Stimulated activated CD4-positive, alpha-beta T cell treated with anti-CD3 and anti-CD28 coated beads, Interleukin-4, amount 100 ng/mL, for 24 hours (primary cell): Measurements from ENCODE around the gene RAP1A.
A peak's percentile ranks its signal among the peaks of the same experiment; 100 is the strongest.

ENCODE experiments used
- DNase-seq: peaks from one replicate; pipeline ENCODE4 v3.0.0-alpha.2; 2020

RAP1A gene

GRCh38 chr1:111619635-111620440 is at the start of gene RAP1A:
TSS of gene RAP1A (plus strand) at chr1:111619789. CDS start at chr1:111691361, 71,572 bp downstream.
- peak; percentile 94 for DNase-seq

DNA sequence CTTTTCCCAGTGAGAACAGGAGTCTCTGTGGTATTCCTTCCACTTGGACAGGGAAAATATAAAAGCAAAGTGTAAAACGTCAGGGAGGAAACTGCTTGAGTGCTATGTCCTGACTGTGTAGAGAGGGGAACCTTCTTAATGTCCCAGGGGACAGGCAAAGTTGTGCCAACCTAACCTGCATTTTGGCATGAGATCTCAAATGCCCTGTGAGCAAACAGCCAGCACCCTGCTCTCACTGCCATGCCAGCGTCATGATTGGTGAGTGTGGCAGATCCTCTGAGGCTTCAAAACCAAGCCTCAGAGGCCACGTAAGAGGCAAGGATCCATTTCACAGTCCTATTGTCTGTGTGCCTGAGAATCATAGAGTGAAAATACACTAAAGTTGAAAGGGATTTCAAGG is 49.7 kb upstream of the RAP1A start:
- no peak for DNase-seq

GRCh38 chr1:111570781-111571181 is 48.8 kb upstream of the RAP1A start:
- peak; percentile 43 for DNase-seq

DNA sequence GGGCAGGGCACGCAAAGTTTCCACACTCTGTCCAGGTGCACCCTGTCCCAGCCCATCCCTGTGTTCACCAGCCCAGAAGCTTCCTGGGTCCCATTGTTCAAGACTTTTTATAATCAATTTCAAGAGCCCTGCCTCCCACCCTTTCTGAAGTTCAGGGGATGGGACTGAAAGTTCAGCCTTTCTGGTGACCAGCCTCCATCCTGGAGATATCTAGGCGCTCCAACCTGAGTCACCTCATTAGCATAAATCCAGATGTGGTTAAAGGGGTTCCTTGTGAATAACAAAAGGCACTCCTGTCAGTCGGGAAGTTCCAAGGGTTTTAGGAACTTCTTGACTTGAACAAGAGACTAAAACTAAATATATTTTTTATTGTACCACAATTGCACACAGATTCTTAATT is 48.4 kb upstream of the RAP1A start:
- DNase-seq = no peak

DNA sequence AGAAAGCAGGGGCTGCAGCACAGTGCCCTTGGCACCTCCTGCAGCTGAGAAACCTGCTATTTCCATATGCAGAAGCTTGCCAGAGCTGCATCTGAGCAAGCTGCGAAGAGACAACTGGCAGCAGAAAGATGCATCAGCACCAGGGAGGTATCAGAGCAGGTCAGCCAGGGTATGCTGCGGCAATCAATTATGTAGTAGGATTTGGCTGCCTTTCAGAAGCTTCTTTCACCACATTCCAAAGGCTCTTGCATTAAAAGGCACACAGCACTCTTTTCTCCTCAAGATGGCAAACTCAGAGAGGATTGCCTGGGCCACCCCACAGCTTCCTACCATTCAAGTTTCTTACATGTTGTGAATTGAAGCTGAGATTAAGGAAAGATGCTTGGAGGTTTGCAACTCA is 47.6 kb upstream of the RAP1A start:
- no peak for DNase-seq

GRCh38 chr1:111576547-111576946 is 43.0 kb upstream of the RAP1A start:
- DNase-seq = no peak

- DNase-seq = no peak
Measured at GRCh38 chr1:111577814-111578213, 41.8 kb upstream of the RAP1A start.

- DNase-seq = no peak
Measured at GRCh38 chr1:111581166-111581565, 38.4 kb upstream of the RAP1A start.

GRCh38 chr1:111582016-111582415 is 37.6 kb upstream of the RAP1A start:
- DNase-seq = no peak

- no peak for DNase-seq
Measured at GRCh38 chr1:111582644-111583618, 36.7 kb upstream of the RAP1A start.

- DNase-seq = no peak
Measured at GRCh38 chr1:111585447-111586086, 34.0 kb upstream of the RAP1A start.

GRCh38 chr1:111586112-111586511 is 33.5 kb upstream of the RAP1A start:
- DNase-seq = no peak

GRCh38 chr1:111587509-111588174 is 31.9 kb upstream of the RAP1A start:
- no peak for DNase-seq

DNA sequence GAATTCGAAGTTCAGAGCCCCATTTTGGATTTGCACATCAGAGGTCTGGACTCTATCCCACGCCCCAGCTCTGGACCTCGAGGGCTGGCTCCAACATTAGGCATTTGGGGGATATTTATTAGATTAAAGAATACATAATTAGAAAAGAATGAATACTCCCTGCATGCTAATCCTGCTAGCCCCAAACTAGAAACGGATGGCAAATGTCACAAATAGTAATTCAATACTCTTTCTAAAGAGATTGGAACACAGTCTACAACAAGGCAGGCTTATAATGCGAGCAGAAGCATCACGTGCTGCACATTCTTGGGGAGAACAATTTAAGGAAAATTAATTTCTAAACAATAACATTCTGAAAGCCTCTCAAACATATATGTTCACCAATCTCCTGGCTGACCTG is 27.7 kb upstream of the RAP1A start:
- no peak for DNase-seq

DNA sequence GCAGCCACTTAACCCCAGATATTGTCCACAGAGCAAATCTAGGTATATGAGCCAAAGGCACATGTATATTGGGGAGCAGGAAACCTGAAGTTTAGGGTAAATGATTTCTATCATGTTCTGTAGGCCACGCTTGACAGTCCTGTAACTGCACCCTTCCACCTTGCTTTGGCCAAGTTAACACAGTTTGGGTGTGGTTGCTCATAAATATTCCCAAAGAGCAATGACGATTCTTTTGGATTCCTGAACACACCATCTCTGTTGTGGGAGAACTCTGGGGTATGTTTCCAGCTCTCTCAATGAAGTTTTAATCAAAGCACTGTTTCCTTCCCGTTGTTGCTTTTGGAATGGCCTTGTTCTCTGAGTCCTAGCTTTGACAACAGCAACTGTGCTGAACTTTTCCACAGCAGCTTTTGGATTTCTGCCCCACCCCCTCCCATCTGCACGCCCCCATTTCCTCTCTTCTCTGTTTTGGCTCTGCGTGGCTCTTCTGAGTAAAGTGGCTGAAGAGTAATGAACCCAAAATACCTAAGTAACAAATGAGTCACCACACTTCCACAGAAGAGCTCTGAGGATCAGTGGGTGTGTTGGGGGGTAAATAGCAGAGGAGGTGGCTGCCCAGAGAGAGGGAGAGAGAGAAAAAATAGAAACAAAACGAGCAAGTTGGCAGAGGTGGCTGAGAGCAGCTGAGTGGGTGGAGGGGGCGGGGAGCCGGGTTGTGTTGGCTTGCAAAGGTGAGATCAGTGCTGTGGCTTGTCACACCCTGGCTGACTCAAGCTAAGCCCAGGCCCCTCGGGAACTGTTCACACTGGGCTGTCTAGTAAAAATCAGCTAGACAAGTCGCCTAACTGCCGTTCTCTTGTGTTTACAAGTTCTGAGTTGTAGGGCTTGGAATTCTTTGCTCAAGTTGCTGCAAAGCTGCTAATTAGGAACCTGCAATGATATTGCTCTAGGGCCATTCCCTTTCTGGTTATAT is 26.9 kb upstream of the RAP1A start:
- DNase-seq = peak; percentile 96

DNA sequence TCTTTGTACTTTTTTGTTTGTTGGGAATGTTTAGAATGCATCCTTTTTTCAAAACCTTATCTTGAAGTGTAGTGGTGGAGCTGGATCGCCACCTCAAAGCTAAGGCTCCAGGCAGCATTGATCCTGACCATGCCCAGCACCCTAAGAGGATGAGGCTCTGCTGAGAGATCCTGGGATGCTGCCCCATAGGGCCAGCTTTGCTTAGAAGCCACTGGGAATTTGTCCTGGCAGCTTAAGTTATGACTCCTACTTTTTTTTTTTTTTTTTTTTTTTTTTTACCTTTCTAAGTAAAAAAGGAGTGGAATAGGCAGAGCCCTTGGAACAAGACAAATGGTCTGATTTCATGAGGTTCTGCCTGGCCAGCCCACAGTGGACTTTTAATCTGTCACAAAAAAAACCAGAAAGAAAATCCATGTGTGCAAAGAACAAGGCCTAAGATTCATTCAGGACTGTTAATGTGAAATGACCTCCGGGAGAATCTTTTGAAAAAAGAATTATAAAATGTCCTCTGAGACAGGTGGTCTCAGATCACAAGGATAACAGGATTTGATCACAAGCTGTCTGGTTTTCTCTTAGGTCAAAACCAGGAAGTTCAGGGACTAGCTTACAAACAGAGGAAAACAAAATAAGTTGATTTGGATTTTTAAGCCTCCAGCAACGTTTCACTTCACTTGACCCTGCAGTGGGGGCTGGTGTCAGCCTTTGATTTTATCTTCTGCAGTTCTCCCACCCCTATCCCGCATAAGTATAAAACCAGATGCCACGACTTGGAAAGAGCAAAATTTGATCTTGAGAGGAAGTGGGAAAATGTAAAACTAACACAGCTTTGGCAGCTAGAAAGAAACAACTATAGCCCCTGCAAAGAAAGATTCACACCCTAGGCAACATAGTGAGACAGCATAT is 25.9 kb upstream of the RAP1A start:
- DNase-seq = no peak

DNA sequence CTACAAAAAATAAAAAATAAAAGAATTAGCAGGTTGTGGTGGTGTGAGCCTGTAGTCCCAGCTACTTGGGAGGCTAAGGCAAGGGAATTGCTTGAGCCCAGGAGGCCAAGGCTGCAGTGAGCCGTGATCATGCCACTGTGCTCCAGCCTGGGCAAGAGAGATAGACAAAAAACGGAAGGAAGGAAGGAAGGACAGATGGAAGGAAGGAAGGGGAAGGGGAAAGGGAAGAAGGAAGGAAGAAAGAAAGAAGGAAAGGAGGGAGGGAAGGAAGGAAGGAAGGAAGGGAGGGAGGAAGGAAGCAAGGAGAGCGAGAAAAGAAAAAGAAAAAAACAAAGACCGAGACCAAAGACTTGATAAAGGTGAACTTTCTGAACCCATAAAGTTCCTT is 25.3 kb upstream of the RAP1A start:
- DNase-seq = no peak

DNA sequence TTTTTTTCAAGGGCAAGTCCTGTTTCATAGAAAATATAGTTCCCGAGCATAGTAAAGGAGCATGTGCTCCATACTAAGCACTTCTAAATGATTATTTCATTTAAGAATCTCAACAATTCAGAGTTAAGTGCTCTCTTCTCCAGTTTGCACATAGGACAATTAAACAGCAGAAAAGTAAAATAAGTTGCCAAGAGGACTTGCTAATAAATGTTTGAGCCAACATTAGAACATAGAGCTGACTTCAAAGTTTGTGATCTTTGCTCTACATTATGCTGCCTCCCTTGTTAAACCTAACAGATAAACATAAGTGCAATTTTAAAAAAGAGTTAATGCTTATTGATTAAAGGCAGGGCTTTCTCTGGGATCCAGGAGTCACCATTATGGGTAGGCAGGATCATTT is 23.8 kb upstream of the RAP1A start:
- no peak for DNase-seq

GRCh38 chr1:111596499-111596898 is 23.1 kb upstream of the RAP1A start:
- peak; percentile 64 for DNase-seq

DNA sequence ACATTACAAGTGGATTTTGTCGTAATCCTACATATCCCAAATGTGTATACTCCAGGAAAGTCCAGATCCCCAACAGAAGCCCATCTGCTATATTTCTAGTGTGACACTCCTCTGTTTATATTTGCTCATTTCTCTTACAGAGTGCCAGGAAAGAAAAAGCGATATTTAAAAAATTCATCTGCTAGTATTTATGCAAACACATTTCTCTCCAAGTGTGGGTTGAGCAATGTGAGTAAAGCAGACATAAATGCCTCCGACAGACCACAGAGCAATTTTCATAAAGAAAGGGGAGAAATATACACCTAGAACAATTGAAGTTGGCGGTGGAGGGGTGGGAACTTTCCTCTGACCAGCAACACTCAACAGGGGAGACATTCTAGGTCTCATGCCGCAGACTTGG is 22.2 kb upstream of the RAP1A start:
- no peak for DNase-seq
